A673 (cell line): ENCODE measurements around the gene EXOC6B. TPM values are rescaled to one million over a fixed set of nuclear protein-coding genes. Genes with fewer than 3 reads are reported as not detected.

Experiments
- BruUV-seq: library from RNA; stranded (reverse); fragments of 400-500 nt; replicated peaks from 2 replicates; lab custom pipeline; 2021; lab: Mats Ljungman, UMichigan
- CTCF ChIA-PET: fragments of 300-600 bp; sonication (Branson Sonifier 250); formaldehyde crosslinking; loops from one replicate; lab custom pipeline; 2022; ENCODE audit warnings: antibody characterized with exemption; lab: Charles Lee
- POLR2A ChIA-PET: fragments of 300-600 bp; sonication (Branson Sonifier 250); formaldehyde crosslinking; loops from one replicate; lab custom pipeline; 2022; ENCODE audit warnings: antibody characterized with exemption; ENCODE audit not compliant: low non-redundant PET; lab: Charles Lee
- DNase-seq: peaks from one replicate; pipeline ENCODE4 v3.0.0-alpha.2; 2015; ENCODE audit warnings: low spot score
- H3K27ac ChIP-seq: fragments of 200-600 bp; sonication (generic); 2 replicates; pipeline ENCODE4 v1.5.1; 2016; ENCODE audit warnings: mixed run types, low read depth, mild to moderate bottlenecking, mixed read lengths, antibody characterized with exemption, low read length; ENCODE audit not compliant: poor library complexity, severe bottlenecking
- H3K27me3 ChIP-seq: fragments of 200-600 bp; sonication (generic); replicated peaks from 2 replicates; pipeline ENCODE4 v1.6.1; 2017; ENCODE audit warnings: mixed run types, low read depth, mild to moderate bottlenecking, mixed read lengths, antibody characterized with exemption, low read length; ENCODE audit not compliant: insufficient read depth, poor library complexity
- H3K36me3 ChIP-seq: fragments of 200-600 bp; sonication (generic); 2 replicates; pipeline ENCODE4 v1.6.1; 2016; ENCODE audit warnings: mixed run types, mild to moderate bottlenecking, mixed read lengths, antibody characterized with exemption, low read length; ENCODE audit not compliant: insufficient read depth, poor library complexity, severe bottlenecking
- H3K4me1 ChIP-seq: fragments of 200-600 bp; sonication (generic); 2 replicates; pipeline ENCODE4 v1.6.1; 2017; ENCODE audit warnings: mixed run types, mild to moderate bottlenecking, mixed read lengths, antibody characterized with exemption, low read length; ENCODE audit not compliant: insufficient read depth, poor library complexity, severe bottlenecking
- H3K4me3 ChIP-seq: fragments of 200-600 bp; sonication (generic); 2 replicates; pipeline ENCODE4 v1.5.1; 2016; ENCODE audit warnings: low read depth, mixed run types, mild to moderate bottlenecking, mixed read lengths, low read length; ENCODE audit not compliant: poor library complexity, severe bottlenecking
- H3K9me3 ChIP-seq: fragments of 200-600 bp; sonication (generic); 2 replicates; pipeline ENCODE4 v1.6.1; 2016; ENCODE audit warnings: mixed run types, low read depth, mild to moderate bottlenecking, mixed read lengths, antibody characterized with exemption, low read length; ENCODE audit not compliant: poor library complexity, severe bottlenecking
- CTCF ChIP-seq: fragments of 300-800, 200-600 bp; sonication (generic); conservative IDR thresholded peaks from 2 replicates; pipeline ENCODE4 v1.5.1; 2017; ENCODE audit warnings: low read depth, mild to moderate bottlenecking, antibody characterized with exemption, low read length, moderate library complexity, mixed read lengths
- EZH2 ChIP-seq: fragments of 200-600 bp; sonication (generic); IDR thresholded peaks from 2 replicates; pipeline ENCODE4 v1.6.1; 2017; ENCODE audit warnings: borderline replicate concordance, low read depth, mild to moderate bottlenecking, mixed read lengths, antibody characterized with exemption, low read length; ENCODE audit not compliant: poor library complexity, severe bottlenecking
- intact Hi-C: fragments of 100-400 bp; cut with micrococcal nuclease; formaldehyde crosslinking; loops from one replicate; pipeline ENCODE4 v1.10.0; 2022; ENCODE audit not compliant: unreplicated experiment
- total RNA-seq: library from RNA; stranded (reverse); gene quantifications from 2 replicates; pipeline ENCODE4 v1.2.3, GENCODE V29; 2021

EXOC6B gene
- total RNA-seq, 1 experiment from 2014 or later, result 138 TPM

- no peak overlapping the region for H3K4me3 ChIP-seq
- intact Hi-C loops, result no loop called here
- BruUV-seq, result no TSS peak
- TF ChIP-seq EZH2, result no peak
- no peak for TF ChIP-seq CTCF
- ChIA-PET POLR2A (no interaction called here), CTCF (no interaction called here)
- no peak for DNase-seq
- no peaks in the 10 kb centered on the region for H3K4me1 ChIP-seq
- no peaks in the 10 kb centered on the region for H3K9me3 ChIP-seq
- H3K27me3 ChIP-seq, result no peaks in the 10 kb centered on the region
- H3K27ac ChIP-seq, result no peak overlapping the region
- no peaks in the 10 kb centered on the region for H3K36me3 ChIP-seq
Measured at GRCh38 chr2:72840066-72840465, 14.2 kb upstream of the EXOC6B start.

GRCh38 chr2:72837171-72837570 is 11.3 kb upstream of the EXOC6B start:
- no peaks in the 10 kb centered on the region for H3K36me3 ChIP-seq
- H3K9me3 ChIP-seq, result no peaks in the 10 kb centered on the region
- ChIA-PET CTCF (no interaction called here), POLR2A (no interaction called here)
- BruUV-seq, result no TSS peak
- H3K4me1 ChIP-seq, result peaks cover 5% of the 10 kb centered on the region
- DNase-seq, result peak; percentile 59
- H3K27ac ChIP-seq, result no peak overlapping the region
- TF ChIP-seq EZH2 (no peak), CTCF (no peak)
- intact Hi-C loops, result no loop called here
- no peaks in the 10 kb centered on the region for H3K27me3 ChIP-seq
- H3K4me3 ChIP-seq, result no peak overlapping the region

GRCh38 chr2:72835403-72835802 is 9.6 kb upstream of the EXOC6B start:
- TF ChIP-seq EZH2, result no peak
- TF ChIP-seq CTCF, result no peak
- DNase-seq, result no peak
- CTCF ChIA-PET, result no interaction called here
- Histone ChIP-seq H3K36me3 (no peaks in the 10 kb centered on the region), H3K4me3 (no peak overlapping the region), H3K27me3 (no peaks in the 10 kb centered on the region), H3K4me1 (peaks cover 6% of the 10 kb centered on the region), H3K27ac (no peak overlapping the region), H3K9me3 (no peaks in the 10 kb centered on the region)
- no TSS peak for BruUV-seq
- intact Hi-C loops, result no loop called here
- POLR2A ChIA-PET, result no interaction called here
